Prostate gland (tissue), 2 donors: Measurements from ENCODE around the gene UNC5B. TPM values are rescaled to one million over a fixed set of nuclear protein-coding genes. Genes with fewer than 3 reads are reported as not detected.

Experiments used
- DNase-seq: peaks from one replicate; pipeline ENCODE4 v3.0.0-alpha.2; 2019; ENCODE audit warnings: low spot score
- H3K27ac ChIP-seq, 2 donors: fragments of 200-600 bp; sonication (generic); 2 replicates each; pipeline ENCODE4 v1.5.1; 2017 to 2019
- H3K27me3 ChIP-seq: fragments of 200-600 bp; sonication (generic); replicated peaks from 2 replicates; pipeline ENCODE4 v1.5.1; 2019; ENCODE audit not compliant: insufficient read depth
- H3K36me3 ChIP-seq, 2 donors: fragments of 200-600 bp; sonication (generic); 1 replicate in 1 of 2; 2 replicates in 1 of 2; pipeline versions ENCODE4 v1.5.1 to v1.8.1; 2017 to 2019
- H3K4me1 ChIP-seq: fragments of 200-600 bp; sonication (generic); replicated peaks from 2 replicates; pipeline ENCODE4 v1.5.1; 2019
- H3K4me3 ChIP-seq, 2 donors: fragments of 200-600 bp; sonication (generic); 2 replicates each; pipeline ENCODE4 v1.5.1; 2017 to 2019
- H3K9me3 ChIP-seq: fragments of 200-600 bp; sonication (generic); 2 replicates; pipeline ENCODE4 v1.5.1; 2017
- CTCF ChIP-seq, 4 experiments: fragments of 200-600 bp in 2 of 4; fragments of 450-650 bp in 2 of 4; sonication (generic) in 2 of 4; IDR thresholded peaks; 1 replicate in 3 of 4; 2 replicates in 1 of 4; pipeline ENCODE4 v1.5.1; 2016 to 2019; ENCODE audit warnings: antibody characterized with exemption in 4 of 4, mild to moderate bottlenecking in 2 of 4, moderate library complexity in 2 of 4
- POLR2A ChIP-seq: fragments of 450-650 bp; IDR thresholded peaks from one replicate; pipeline ENCODE4 v1.6.1; 2016; ENCODE audit warnings: antibody characterized with exemption, mild to moderate bottlenecking
- POLR2AphosphoS5 ChIP-seq: sonication (generic); formaldehyde crosslinking; IDR thresholded peaks from one replicate; pipeline ENCODE4 v1.6.1; 2017; ENCODE audit warnings: antibody characterized with exemption
- WGBS: methylation state at CpG from one replicate; pipeline ENCODE4 v1.1.5; 2018; 5-methylcytosine and 5-hydroxymethylcytosine counted together
- intact Hi-C: fragments of 100-400 bp; cut with DNase I; formaldehyde crosslinking; loops from one replicate; pipeline ENCODE4 v1.14.2; 2022
- total RNA-seq, 2 donors: library from RNA; depleted of rRNA; stranded (reverse); fragments of >200 nt; gene quantifications; one replicate each; pipeline ENCODE4 v1.1.0, GENCODE V29; 2016

The UNC5B gene
- total RNA-seq, 2 donors from 2014 or later: 12.8 to 58.4 TPM

- intact Hi-C loops: no loop called here
- Histone ChIP-seq H3K36me3 (no peaks in the 10 kb centered on the region), H3K9me3 (no peaks in the 10 kb centered on the region), H3K27me3 (no peaks in the 10 kb centered on the region), H3K27ac (peak overlapping the region in 1 of 2 donors; percentile 31), H3K4me1 (peaks cover 35% of the 10 kb centered on the region), H3K4me3 (no peak overlapping the region)
- 77% methylated on average over 22 of the region's 22 CpGs for WGBS
- TF ChIP-seq POLR2A (no peak), POLR2AphosphoS5 (no peak), CTCF (IDR thresholded peaks at IDR 0.05) (no peak)
- DNase-seq: no peak
Measured at GRCh38 chr10:71239946-71240795, 27.8 kb downstream of the UNC5B start.

- peak; percentile 92 for DNase-seq
Measured at GRCh38 chr10:71241114-71241829, 28.9 kb downstream of the UNC5B start.

GRCh38 chr10:71241830-71242621 lies 29.7 kb downstream of the UNC5B start:
- TF ChIP-seq POLR2AphosphoS5 (no peak), CTCF (IDR thresholded peaks at IDR 0.05) (no peak), POLR2A (no peak)
- DNase-seq: no peak
- no peaks in the 10 kb centered on the region for H3K27me3 ChIP-seq
- intact Hi-C loops: no loop called here
- H3K27ac ChIP-seq: peak overlapping the region; percentile 26 to 31
- H3K4me1 ChIP-seq: peaks cover 25% of the 10 kb centered on the region
- no peak overlapping the region for H3K4me3 ChIP-seq
- 47% methylated on average over 12 of the region's 12 CpGs for WGBS
- H3K36me3 ChIP-seq: no peaks in the 10 kb centered on the region
- no peaks in the 10 kb centered on the region for H3K9me3 ChIP-seq

More at GRCh38 chr10:71241114-71241829, 28.9 kb downstream of the UNC5B start:
- no peaks in the 10 kb centered on the region for H3K9me3 ChIP-seq
- 28% methylated on average over 11 of the region's 11 CpGs for WGBS
- H3K4me1 ChIP-seq: peaks cover 31% of the 10 kb centered on the region
- peak; percentile 92 for TF ChIP-seq POLR2AphosphoS5
- no peak for TF ChIP-seq CTCF (IDR thresholded peaks at IDR 0.05)
- peak overlapping the region; percentile 26 to 31 for H3K27ac ChIP-seq
- no peaks in the 10 kb centered on the region for H3K36me3 ChIP-seq
- intact Hi-C loops: no loop called here
- H3K27me3 ChIP-seq: no peaks in the 10 kb centered on the region
- H3K4me3 ChIP-seq: no peak overlapping the region

GRCh38 chr10:71242622-71243009 lies 30.2 kb downstream of the UNC5B start:
- WGBS: 96% methylated on average over 13 of the region's 13 CpGs
- no peak overlapping the region for H3K27ac ChIP-seq
- no peaks in the 10 kb centered on the region for H3K9me3 ChIP-seq
- H3K27me3 ChIP-seq: no peaks in the 10 kb centered on the region
- no peak overlapping the region for H3K4me3 ChIP-seq
- peaks cover 25% of the 10 kb centered on the region for H3K4me1 ChIP-seq
- intact Hi-C loops: no loop called here
- TF ChIP-seq POLR2A: no peak
- TF ChIP-seq CTCF (IDR thresholded peaks at IDR 0.05): no peak
- no peak for TF ChIP-seq POLR2AphosphoS5
- DNase-seq: no peak
- no peaks in the 10 kb centered on the region for H3K36me3 ChIP-seq
